ENCODE measurements around the gene DUSP19.

GRCh38 chr2:183068561-183068960, 10.0 kb upstream of the DUSP19 start:
- TF ChIP-seq, protein P1, sequence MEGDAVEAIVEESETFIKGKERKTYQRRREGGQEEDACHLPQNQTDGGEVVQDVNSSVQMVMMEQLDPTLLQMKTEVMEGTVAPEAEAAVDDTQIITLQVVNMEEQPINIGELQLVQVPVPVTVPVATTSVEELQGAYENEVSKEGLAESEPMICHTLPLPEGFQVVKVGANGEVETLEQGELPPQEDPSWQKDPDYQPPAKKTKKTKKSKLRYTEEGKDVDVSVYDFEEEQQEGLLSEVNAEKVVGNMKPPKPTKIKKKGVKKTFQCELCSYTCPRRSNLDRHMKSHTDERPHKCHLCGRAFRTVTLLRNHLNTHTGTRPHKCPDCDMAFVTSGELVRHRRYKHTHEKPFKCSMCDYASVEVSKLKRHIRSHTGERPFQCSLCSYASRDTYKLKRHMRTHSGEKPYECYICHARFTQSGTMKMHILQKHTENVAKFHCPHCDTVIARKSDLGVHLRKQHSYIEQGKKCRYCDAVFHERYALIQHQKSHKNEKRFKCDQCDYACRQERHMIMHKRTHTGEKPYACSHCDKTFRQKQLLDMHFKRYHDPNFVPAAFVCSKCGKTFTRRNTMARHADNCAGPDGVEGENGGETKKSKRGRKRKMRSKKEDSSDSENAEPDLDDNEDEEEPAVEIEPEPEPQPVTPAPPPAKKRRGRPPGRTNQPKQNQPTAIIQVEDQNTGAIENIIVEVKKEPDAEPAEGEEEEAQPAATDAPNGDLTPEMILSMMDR (CRISPR knock-in tag; IDR thresholded peaks at IDR 0.05): no peak
- TF ChIP-seq MEF2D (CRISPR knock-in tag; IDR thresholded peaks at IDR 0.05): no peak
- no peak for TF ChIP-seq POLR2A (IDR thresholded peaks at IDR 0.05; ENCODE audit: insufficient read depth in 1 of 2, low read depth in 2 of 2, low read length in 2 of 2)
- TF ChIP-seq CERS6 (CRISPR knock-in tag; IDR thresholded peaks at IDR 0.05): no peak
